C4-2B (cell line): ENCODE data around the gene CTIF.

Source experiments
- H3K27ac ChIP-seq: fragments of 450-650 bp; 2 replicates; pipeline ENCODE4 v1.5.1; 2017
- ZFX ChIP-seq: fragments of 450-650 bp; IDR thresholded peaks from 2 replicates; pipeline ENCODE4 v1.6.1; 2017
- TF ChIP-seq, protein P1 (sequence below): fragments of 450-650 bp; conservative IDR thresholded peaks from 2 replicates; pipeline ENCODE4 v1.5.1; 2017; ENCODE audit warnings: mild to moderate bottlenecking

Gene CTIF

DNA sequence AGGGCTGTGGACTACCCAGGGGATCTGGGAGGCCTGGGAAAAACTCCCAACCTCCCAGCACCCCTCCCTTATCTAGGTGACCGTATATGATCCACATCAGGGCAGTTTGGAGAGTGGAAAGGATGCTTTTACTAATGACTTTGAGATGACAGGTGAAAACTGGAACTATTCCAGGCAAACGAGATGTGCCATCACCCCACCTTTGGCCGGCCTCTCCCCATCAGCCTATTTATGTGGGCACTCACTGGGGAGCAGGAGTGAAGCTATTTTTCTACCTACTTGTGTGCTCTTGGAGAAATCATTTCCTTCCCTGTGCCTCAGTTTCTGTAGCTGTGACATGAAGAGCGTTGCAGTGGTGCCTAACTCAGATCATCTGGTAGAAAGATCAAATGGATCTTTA lies 304.8 kb downstream of the CTIF start:
- no peak overlapping the region for H3K27ac ChIP-seq
- TF ChIP-seq, protein P1, sequence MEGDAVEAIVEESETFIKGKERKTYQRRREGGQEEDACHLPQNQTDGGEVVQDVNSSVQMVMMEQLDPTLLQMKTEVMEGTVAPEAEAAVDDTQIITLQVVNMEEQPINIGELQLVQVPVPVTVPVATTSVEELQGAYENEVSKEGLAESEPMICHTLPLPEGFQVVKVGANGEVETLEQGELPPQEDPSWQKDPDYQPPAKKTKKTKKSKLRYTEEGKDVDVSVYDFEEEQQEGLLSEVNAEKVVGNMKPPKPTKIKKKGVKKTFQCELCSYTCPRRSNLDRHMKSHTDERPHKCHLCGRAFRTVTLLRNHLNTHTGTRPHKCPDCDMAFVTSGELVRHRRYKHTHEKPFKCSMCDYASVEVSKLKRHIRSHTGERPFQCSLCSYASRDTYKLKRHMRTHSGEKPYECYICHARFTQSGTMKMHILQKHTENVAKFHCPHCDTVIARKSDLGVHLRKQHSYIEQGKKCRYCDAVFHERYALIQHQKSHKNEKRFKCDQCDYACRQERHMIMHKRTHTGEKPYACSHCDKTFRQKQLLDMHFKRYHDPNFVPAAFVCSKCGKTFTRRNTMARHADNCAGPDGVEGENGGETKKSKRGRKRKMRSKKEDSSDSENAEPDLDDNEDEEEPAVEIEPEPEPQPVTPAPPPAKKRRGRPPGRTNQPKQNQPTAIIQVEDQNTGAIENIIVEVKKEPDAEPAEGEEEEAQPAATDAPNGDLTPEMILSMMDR, result no peak
- TF ChIP-seq ZFX, result no peak

DNA sequence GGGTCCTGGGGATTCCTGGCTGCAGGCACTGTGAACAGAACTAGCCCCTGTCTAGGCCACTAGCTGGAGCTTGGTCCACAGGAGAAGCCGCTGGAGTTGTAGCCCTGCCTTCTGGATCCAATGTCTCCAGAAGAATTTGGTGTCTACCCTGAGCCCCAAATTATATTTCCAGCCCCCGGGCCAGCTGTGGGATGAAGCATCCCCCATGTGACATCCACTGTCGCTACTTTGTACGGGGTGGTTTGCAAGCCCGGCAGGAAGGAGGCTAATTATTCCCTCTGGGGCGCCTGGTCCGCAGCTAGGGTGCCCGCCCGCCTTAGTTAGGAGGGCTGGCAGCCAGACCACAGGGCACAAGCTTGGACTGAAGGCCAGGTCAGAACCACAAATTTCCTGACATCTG lies 305.4 kb downstream of the CTIF start:
- TF ChIP-seq, protein P1, result no peak
- no peak for TF ChIP-seq ZFX
- H3K27ac ChIP-seq, result no peak overlapping the region

DNA sequence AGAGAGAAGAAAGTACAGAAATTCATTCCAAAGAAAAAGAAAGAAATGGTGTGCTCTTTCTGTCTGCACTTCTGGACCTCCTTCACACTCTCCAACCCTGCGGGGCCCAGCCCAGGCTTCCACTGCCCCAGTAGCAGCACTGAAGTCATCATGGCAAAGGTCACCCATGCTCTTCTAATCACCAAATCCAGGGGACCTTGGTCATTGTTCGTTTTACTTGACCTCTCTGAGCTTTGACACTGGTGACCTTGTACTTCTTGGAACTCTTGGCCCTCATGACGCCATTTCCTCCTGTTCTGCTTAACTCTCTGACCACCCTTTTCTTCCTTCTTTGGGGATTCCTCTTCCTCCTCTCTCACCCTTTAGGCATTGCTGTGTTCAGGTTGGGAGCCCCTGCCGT lies 306.3 kb downstream of the CTIF start:
- H3K27ac ChIP-seq, result no peak overlapping the region
- TF ChIP-seq, protein P1, result no peak
- TF ChIP-seq ZFX, result no peak

DNA sequence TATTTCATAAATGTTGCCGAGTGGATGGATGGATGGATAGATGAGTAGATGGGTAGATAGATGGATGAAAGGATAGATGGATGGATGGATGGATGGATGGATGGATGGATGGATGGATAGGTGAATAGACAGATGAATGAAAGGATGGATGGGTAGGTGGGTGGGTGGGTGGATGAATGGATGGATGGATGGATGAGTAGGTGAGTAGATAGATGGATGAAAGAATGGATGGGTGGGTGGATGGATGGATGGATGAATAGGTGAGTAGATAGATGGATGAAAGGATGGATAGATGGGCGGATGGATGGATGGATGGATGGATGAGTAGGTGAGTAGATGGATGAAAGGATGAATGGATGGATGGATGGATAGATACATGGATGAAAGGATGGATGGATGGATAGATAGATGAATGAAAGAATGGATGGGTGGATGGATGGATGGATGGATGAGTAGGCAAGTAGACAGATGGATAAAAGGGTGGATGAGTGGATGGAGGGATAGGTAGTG lies 307.6 kb downstream of the CTIF start:
- no peak for TF ChIP-seq ZFX
- TF ChIP-seq, protein P1, result no peak
- no peak overlapping the region for H3K27ac ChIP-seq

DNA sequence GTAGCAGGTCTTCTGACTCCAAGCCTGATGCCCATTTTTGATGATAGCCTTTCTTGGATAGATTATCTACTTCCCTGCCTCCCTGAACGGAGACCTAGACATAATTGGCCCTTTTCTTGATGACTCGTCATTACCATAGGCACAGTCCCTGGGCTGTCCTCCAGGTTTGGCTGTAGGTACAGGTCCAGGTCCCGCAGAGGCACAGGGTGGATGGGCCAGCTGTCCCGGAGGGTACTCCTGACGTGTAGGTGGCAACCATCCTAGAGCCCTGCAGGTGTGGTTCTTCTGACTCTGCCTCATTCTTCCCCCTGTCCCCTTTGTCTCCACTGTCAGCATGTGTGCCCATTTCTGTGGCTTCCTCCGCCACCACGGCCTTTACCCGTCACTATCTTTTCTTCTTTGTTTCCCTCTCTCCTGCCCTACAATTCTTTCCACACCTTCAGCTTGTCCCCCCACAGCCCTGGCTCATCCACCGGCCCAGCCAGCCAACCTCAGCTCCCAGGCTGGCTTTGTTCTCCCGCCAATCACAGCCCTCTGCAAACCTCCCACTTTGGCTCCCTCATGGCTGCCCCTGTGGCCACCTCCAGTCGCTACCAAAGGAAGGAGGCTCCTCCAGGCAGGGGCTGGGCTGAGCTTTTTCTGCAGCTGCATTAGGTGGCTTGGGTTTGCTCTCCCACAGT lies 309.1 kb downstream of the CTIF start:
- no peak overlapping the region for H3K27ac ChIP-seq

DNA sequence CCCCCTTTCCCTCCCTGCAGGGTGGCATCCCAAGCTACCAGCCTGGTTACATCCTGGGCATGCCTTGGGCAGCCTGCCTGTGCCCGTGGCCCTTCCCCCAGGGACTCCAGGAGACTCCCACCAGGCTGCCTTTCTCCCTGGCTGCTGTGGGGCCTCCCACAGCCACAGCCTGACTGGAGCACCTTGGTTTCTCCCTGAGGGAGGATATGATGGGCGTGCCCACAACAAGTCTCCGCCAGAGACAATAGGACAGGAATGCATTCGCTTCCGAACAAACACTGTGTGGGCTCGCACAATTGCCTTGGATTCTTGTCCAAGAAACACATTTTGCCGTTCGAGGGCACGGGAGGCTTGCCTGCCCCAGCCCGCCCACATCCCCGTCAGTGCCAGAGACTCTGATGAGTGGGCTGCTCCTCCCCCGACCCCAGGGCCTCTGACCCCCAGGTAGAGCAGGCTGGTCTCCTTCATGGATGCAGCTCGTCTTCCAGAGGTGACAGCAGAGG lies 309.9 kb downstream of the CTIF start:
- no peak for TF ChIP-seq ZFX
- TF ChIP-seq, protein P1, result no peak

More for the DNA sequence above, 309.1 kb downstream of the CTIF start:
- TF ChIP-seq, protein P1, result no peak
- TF ChIP-seq ZFX, result no peak

DNA sequence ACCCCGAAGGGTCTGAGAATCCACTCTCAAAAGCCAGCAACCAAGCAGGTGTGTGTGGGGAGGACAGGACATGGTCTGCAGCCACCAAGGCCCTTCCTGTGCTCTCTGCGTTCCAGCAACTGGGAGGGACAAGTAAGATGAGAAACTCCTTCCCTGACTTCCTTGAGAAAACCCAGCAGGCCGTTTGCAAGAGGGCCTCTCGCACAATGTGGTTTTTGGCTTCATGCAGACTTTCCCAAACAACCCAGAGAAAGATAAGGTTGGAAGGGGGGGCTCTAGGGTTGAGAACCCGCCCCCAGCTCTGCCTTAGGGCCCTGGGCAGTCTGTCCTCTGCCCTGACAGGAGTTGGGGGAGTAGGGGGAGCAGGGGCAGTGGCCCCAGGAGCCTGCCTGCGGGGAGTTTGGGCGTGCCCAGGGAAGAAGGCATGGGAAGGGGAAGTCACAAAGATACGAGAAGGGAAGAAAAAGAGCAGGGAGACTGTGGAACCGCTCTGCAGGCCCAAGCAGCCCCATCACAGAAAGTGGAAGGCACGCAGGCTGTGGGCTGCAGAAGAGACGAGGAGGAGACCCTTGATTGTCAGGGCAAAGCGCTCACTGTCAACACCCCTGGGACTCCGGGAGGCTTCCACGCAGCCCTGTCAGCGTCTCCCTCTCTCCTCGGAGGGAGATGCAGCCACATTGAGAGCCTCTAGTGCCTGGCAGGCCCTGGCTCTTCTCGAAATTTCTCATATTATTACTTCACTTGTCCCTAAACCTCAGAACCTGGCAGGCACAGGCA lies 312.2 kb downstream of the CTIF start:
- no peak overlapping the region for H3K27ac ChIP-seq

More for the DNA sequence above, 309.9 kb downstream of the CTIF start:
- no peak overlapping the region for H3K27ac ChIP-seq

More for the DNA sequence above, 312.2 kb downstream of the CTIF start:
- TF ChIP-seq, protein P1, result no peak
- TF ChIP-seq ZFX, result no peak
